Measurements from ENCODE around the gene KIF24.
"Not testable (repeated sequence)": the region's sequence is repeated elsewhere in the genome, so short reads cannot be mapped to it uniquely, and the experiment has no call there.

KIF24 gene

GRCh38 chr9:34341659-34342295 lies 12.7 kb upstream of the KIF24 start:
- no peak for DNase-seq
- no peak for TF ChIP-seq CTCF (IDR thresholded peaks at IDR 0.05; ENCODE audit: low read depth, low read length, missing control alignments)
- no peak overlapping the region for H3K4me3 ChIP-seq (ENCODE audit: low read depth, low read length)
- no peaks in the 10 kb centered on the region for H3K27me3 ChIP-seq (replicated peaks)
- in situ Hi-C loops (cut with HindIII; ENCODE audit: low pct_ligation_motif_present, low sequenced_read_pairs) = no loop called here
- H3K27ac ChIP-seq = no peak overlapping the region
- H3K36me3 ChIP-seq (replicated peaks) = peaks cover 21% of the 10 kb centered on the region

- TF ChIP-seq CTCF (IDR thresholded peaks at IDR 0.05; ENCODE audit: low read depth, low read length, missing control alignments) = no peak
- no peak for DNase-seq
- Histone ChIP-seq H3K36me3 (replicated peaks) (peaks cover 21% of the 10 kb centered on the region), H3K4me3 (ENCODE audit: low read depth, low read length) (no peak overlapping the region), H3K27me3 (replicated peaks) (no peaks in the 10 kb centered on the region), H3K27ac (no peak overlapping the region)
- in situ Hi-C loops (cut with HindIII; ENCODE audit: low pct_ligation_motif_present, low sequenced_read_pairs) = no loop called here
These were observed 9.8 kb upstream of the KIF24 start for GRCh38 chr9:34338665-34339385.

DNA sequence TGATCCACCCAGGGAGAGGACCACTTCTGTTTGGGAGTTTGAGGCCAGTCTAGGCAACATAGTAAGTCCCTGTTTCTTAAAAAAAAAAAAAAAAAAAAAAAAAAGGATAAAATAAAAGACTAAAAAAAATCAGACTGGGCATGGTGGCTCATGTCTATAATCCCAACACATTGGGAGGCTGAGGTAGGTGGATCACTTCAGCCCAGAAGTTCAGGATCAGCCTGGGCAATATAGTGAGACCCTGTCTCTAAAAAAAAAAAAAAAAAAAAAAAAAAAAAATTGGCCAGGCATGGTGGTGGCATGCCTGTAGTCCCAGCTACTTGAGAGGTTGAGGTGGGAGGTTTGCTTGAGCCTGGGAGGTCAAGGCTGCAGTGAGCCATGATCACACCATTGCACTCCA lies 9.0 kb upstream of the KIF24 start:
- DNase-seq; in situ Hi-C loops (cut with HindIII; ENCODE audit: low pct_ligation_motif_present, low sequenced_read_pairs); H3K27ac ChIP-seq; H3K27me3 ChIP-seq (replicated peaks); H3K4me3 ChIP-seq (ENCODE audit: low read depth, low read length): not testable (repeated sequence)
- peaks cover 16% of the 10 kb centered on the region for H3K36me3 ChIP-seq (replicated peaks)

DNA sequence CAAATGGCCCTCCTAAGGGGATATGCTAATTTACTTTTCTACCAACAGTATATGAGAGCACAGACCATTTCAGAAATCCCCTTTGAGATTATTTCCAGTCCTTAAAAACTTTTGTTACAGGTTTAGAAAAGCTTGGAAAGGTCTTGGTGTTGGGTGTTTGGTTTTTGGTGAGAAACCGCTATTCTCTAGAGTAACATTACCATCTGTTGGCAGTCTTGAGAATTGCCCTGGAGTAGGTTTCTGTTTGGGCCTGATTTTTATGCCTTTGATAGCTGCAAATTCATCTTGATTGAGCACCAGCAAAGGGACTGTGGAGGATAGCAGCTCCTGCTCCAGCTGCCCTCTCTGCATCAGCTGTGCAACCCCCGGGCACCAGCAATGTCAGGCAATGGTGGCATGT lies 8.3 kb upstream of the KIF24 start:
- no peak overlapping the region for H3K27ac ChIP-seq
- H3K27me3 ChIP-seq (replicated peaks) = no peaks in the 10 kb centered on the region
- peaks cover 15% of the 10 kb centered on the region for H3K36me3 ChIP-seq (replicated peaks)
- TF ChIP-seq CTCF (IDR thresholded peaks at IDR 0.05; ENCODE audit: low read depth, low read length, missing control alignments) = peak; percentile 22
- DNase-seq = no peak
- H3K4me3 ChIP-seq (ENCODE audit: low read depth, low read length) = no peak overlapping the region
- in situ Hi-C loops (cut with HindIII; ENCODE audit: low pct_ligation_motif_present, low sequenced_read_pairs) = no loop called here

- in situ Hi-C loops (cut with HindIII; ENCODE audit: low pct_ligation_motif_present, low sequenced_read_pairs) = no loop called here
- H3K27ac ChIP-seq = no peak overlapping the region
These were observed 6.3 kb upstream of the KIF24 start for GRCh38 chr9:34335376-34335775.

More at GRCh38 chr9:34335376-34335775, 6.3 kb upstream of the KIF24 start:
- peaks cover 7% of the 10 kb centered on the region for H3K36me3 ChIP-seq (replicated peaks)
- no peak overlapping the region for H3K4me3 ChIP-seq (ENCODE audit: low read depth, low read length)
- TF ChIP-seq CTCF (IDR thresholded peaks at IDR 0.05; ENCODE audit: low read depth, low read length, missing control alignments) = no peak
- H3K27me3 ChIP-seq (replicated peaks) = no peaks in the 10 kb centered on the region
- DNase-seq = no peak

Measured in brain microvascular endothelial cell (primary cell).